SJCRH30 (cell line): Measurements from ENCODE around the gene RABL6. TPM values are rescaled to one million over a fixed set of nuclear protein-coding genes. Genes with fewer than 3 reads are reported as not detected.

Experiments used
- DNase-seq, 2 experiments: peaks; one replicate each; pipeline ENCODE4 v3.0.0-alpha.2; 2015 to 2020
- H3K27ac ChIP-seq: fragments of 250-450 bp; sonication (Bioruptor Pico); 2 replicates; pipeline ENCODE4 v1.5.1; 2020; ENCODE audit warnings: mild to moderate bottlenecking, moderate library complexity
- H3K27me3 ChIP-seq: fragments of 250-450 bp; sonication (Bioruptor Pico); 2 replicates; pipeline ENCODE4 v1.5.1; 2020; ENCODE audit warnings: mild to moderate bottlenecking, moderate library complexity
- H3K36me3 ChIP-seq: fragments of 250-450 bp; sonication (Bioruptor Pico); 2 replicates; pipeline ENCODE4 v1.5.1; 2020; ENCODE audit warnings: mild to moderate bottlenecking, moderate library complexity
- H3K4me1 ChIP-seq: fragments of 250-450 bp; sonication (Bioruptor Pico); 2 replicates; pipeline ENCODE4 v1.5.1; 2020; ENCODE audit warnings: mild to moderate bottlenecking, moderate library complexity
- H3K4me3 ChIP-seq: fragments of 250-450 bp; sonication (Bioruptor Pico); 2 replicates; pipeline ENCODE4 v1.5.1; 2020; ENCODE audit warnings: mild to moderate bottlenecking, moderate library complexity
- H3K9me3 ChIP-seq: fragments of 250-450 bp; sonication (Bioruptor Pico); replicated peaks from 2 replicates; pipeline ENCODE4 v1.5.1; 2020; ENCODE audit warnings: mild to moderate bottlenecking, moderate library complexity
- total RNA-seq: library from RNA; depleted of rRNA; stranded (reverse); fragments of >200 nt; shearing (Covaris generic); gene quantifications from 2 replicates; pipeline ENCODE4 v1.2.3, GENCODE V29; 2014

The RABL6 gene
- total RNA-seq, 1 experiment from 2014 or later: 102 TPM

DNA sequence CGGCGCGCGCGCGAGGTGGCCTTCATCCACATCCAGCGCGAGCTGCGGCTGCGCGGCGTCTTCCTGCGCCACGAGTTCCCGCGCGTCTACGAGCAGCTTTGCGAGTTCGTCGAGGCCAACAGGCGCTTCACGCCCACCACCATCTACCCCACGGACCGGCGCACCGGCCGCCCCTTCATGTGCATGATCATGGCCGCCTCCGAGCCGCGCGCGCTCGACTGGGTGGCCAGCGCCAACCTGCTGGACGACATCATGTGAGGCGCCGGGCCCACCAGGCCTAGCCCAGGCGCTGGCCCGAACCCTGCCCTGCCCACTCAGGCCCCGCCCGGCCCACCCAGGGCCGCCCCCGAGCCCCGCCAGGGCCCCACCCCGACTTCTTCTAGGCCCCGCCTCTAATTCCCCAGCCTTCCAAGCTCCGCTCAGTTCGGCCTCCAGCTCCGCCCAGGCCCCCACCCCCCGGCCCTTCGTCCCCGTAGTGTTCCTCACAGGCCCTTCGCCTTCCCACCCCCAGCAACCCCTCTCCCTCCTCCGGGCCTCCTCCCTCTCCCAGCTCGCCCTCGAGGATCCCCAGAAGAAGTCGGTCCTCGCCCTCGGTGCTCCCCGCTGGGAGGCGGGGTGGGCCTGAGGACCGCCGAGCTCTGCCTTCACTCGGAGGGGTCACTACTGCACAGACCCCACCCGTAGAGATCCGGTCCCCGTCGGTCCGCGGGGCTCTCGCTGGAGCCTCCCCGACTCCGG is 39.5 kb downstream of the RABL6 start:
- no peaks in the 10 kb centered on the region for H3K27me3 ChIP-seq
- DNase-seq: no peak
- peak overlapping the region; percentile 69 for H3K4me3 ChIP-seq
- H3K9me3 ChIP-seq: no peaks in the 10 kb centered on the region
- no peaks in the 10 kb centered on the region for H3K36me3 ChIP-seq
- H3K4me1 ChIP-seq: peaks cover 6% of the 10 kb centered on the region
- H3K27ac ChIP-seq: no peak overlapping the region

DNA sequence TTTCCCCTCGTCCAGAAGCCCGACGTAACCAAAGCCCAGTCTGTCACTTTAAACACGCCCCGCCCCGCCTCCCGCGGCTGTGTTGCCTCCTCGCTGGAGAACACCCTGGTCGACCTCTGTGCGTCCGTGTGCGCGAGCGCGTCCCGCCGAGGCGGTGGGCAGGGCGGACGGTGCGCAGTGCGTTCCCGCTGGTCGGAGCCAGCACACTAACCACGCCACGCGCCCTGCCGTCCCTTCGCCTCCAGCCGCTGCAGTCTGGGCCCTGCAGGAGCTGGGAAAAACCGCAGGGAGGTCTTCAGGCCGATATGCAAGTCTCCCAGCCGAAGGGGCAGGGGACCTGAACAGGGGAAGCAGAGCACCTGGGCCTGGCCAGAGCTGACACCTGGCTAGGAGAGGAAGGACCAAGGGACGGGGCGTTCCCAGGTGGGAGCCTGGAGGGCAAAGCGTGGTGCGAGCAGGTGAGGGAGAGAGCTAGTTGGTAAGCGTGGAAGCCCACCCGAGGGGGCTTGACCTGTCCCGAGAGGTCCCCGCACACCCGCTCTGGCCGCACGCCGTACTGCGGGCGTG is 40.2 kb downstream of the RABL6 start:
- DNase-seq: peak; percentile 86
- no peaks in the 10 kb centered on the region for H3K27me3 ChIP-seq
- no peaks in the 10 kb centered on the region for H3K9me3 ChIP-seq
- no peak overlapping the region for H3K27ac ChIP-seq
- H3K36me3 ChIP-seq: no peaks in the 10 kb centered on the region
- peak overlapping the region; percentile 69 for H3K4me3 ChIP-seq
- H3K4me1 ChIP-seq: peaks cover 4% of the 10 kb centered on the region; the same call in 1 of the 2 replicates

DNA sequence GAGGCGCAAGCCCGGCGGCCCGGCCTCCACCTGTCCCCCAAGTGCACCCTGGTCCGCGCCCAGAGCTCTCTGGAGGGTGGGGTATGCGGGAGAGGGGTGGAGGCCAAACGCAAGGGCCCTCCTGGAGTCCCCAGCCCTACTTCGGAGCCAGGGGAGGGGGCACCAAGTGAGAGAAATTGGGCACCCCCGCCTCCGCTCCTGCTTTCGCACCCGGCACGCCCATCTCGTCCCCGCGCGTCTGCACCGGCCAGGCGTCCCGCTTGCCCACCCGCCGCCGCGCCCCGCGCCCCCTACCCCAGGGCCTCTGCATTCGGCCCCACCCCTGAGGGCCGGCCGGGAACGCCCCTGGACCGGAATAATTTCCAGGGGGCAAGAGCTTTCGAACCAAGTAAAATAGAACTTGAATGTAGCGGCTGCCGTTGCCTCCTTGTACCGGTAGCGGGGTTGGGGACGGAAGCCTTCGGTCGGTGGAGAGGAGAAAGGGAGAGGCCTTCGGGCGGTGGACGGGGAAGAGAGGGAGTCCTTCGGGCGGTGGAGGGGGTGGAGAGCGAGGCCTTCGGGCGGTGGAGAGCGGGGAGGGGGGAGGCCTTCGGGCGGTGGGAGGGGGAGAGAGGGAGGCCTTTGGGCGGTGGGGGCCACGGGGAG is 40.8 kb downstream of the RABL6 start:
- DNase-seq: no peak
- Histone ChIP-seq H3K9me3 (no peaks in the 10 kb centered on the region), H3K27ac (peak overlapping the region; percentile 42), H3K4me3 (peak overlapping the region; percentile 69), H3K27me3 (no peaks in the 10 kb centered on the region), H3K36me3 (no peaks in the 10 kb centered on the region), H3K4me1 (no peaks in the 10 kb centered on the region; the same call in 1 of the 2 replicates)

- peak within 1 kb of the TSS; percentile 69 for H3K4me3 ChIP-seq
- H3K27ac ChIP-seq: peak within 1 kb of the TSS; percentile 42
- peak; percentile 99 to 100 for DNase-seq
- no peaks in the 10 kb centered on the region for H3K27me3 ChIP-seq
- H3K4me1 ChIP-seq: no peaks in the 10 kb centered on the region; the same call in 1 of the 2 replicates
- H3K9me3 ChIP-seq: no peaks in the 10 kb centered on the region
- H3K36me3 ChIP-seq: no peaks in the 10 kb centered on the region
Measured at GRCh38 chr9:136849038-136849959, 41.6 kb downstream of the RABL6 start, which contains the start of gene PHPT1. Gene PHPT1 (plus strand): TSS chr9:136849409. CDS start chr9:136849431, 22 bp downstream.

DNA sequence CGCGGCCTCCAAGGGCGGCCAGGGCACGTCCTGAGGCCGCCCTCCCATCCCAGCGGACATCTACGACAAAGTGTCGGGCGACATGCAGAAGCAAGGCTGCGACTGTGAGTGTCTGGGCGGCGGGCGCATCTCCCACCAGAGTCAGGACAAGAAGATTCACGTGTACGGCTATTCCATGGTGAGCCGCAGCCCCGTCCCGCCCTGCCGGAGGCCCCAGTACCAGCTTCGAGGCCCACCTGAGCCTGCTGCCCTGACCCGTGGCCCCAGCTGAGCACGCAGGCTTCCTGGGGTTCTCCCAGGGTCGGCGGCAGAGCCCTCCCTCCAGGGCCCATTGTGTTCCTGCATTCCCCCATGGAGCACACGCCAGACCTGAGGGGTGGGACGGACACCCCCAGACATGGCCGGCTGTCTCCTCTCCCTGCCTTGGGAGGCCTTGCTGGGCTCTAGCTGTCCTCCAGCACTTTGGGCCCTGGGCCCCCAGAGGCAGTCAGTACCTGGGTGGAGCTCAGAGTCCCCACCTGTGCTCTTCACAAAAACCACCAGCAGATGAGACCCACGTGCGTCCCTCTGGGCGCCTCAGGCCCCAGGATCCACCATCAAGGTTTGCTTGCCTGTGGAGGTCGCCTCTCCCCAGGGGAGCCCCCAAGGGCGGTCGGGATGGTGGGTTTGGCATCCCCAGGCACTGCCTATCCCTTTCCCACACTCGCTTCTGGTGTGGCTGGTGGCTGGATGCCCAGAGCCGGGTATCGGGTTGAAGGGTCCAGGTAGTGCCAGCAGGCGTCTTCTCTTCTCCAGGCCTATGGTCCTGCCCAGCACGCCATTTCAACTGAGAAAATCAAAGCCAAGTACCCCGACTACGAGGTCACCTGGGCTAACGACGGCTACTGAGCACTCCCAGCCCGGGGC is 42.5 kb downstream of the RABL6 start:
- no peaks in the 10 kb centered on the region for H3K9me3 ChIP-seq
- H3K27me3 ChIP-seq: no peaks in the 10 kb centered on the region
- H3K36me3 ChIP-seq: no peaks in the 10 kb centered on the region
- H3K27ac ChIP-seq: no peak overlapping the region
- peak overlapping the region; percentile 69 for H3K4me3 ChIP-seq
- DNase-seq: no peak
- no peaks in the 10 kb centered on the region; the same call in 1 of the 2 replicates for H3K4me1 ChIP-seq

- H3K4me3 ChIP-seq: no peak overlapping the region
- no peaks in the 10 kb centered on the region for H3K36me3 ChIP-seq
- DNase-seq: no peak
- H3K4me1 ChIP-seq: no peaks in the 10 kb centered on the region; the same call in 1 of the 2 replicates
- no peaks in the 10 kb centered on the region for H3K9me3 ChIP-seq
- no peaks in the 10 kb centered on the region for H3K27me3 ChIP-seq
- no peak overlapping the region for H3K27ac ChIP-seq
Measured at GRCh38 chr9:136850866-136851775, 43.4 kb downstream of the RABL6 start.

- Histone ChIP-seq H3K4me1 (no peaks in the 10 kb centered on the region; the same call in 1 of the 2 replicates), H3K4me3 (no peak within 1 kb of the TSS), H3K9me3 (no peaks in the 10 kb centered on the region), H3K36me3 (no peaks in the 10 kb centered on the region), H3K27me3 (no peaks in the 10 kb centered on the region), H3K27ac (no peak within 1 kb of the TSS)
- DNase-seq: no peak
Measured at GRCh38 chr9:136851941-136852663, 44.4 kb downstream of the RABL6 start, which contains the start of gene MAMDC4. Gene MAMDC4 (plus strand): TSS chr9:136852346. CDS start chr9:136852417, 71 bp downstream.

DNA sequence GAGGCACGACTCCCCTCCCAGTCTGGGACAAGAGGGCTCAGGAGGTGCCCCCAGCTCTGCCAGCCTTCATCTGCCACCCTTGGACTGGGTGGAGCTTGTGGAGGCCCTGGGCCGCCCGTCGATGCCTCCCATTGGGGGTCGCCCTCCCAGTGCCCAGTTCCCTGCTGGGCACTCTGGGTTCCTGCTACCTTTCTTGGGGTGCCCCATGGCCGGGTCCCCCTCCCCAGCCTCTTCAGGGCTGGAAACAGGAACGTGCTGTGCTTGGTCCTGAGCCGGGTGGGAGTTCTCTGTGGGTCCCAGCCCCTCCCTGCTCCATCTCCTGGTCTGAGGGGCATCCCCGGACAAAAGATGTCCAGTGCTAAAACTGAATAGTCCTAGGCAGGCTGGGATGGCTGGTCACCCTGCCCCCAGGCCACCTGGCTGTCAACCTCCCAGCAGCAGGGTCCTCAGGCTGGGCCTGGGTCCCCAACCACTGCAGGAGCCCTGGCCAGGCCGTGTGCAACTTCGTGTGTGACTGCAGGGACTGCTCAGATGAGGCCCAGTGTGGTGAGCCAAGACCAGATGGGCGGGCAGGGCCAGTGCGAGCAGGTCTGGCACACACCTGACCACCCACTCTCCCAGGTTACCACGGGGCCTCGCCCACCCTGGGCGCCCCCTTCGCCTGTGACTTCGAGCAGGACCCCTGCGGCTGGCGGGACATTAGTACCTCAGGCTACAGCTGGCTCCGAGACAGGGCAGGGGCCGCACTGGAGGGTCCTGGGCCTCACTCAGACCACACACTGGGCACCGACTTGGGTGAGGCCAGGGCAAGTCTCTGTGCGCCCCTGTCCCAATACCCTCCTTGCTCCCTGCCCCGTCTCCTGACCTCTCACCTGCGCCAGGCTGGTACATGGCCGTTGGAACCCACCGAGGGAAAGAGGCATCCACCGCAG is 45.2 kb downstream of the RABL6 start:
- no peaks in the 10 kb centered on the region; the same call in 1 of the 2 replicates for H3K4me1 ChIP-seq
- H3K27me3 ChIP-seq: no peaks in the 10 kb centered on the region
- no peak for DNase-seq
- no peak overlapping the region for H3K4me3 ChIP-seq
- no peaks in the 10 kb centered on the region for H3K36me3 ChIP-seq
- no peaks in the 10 kb centered on the region for H3K9me3 ChIP-seq
- no peak overlapping the region for H3K27ac ChIP-seq

- H3K4me1 ChIP-seq: no peaks in the 10 kb centered on the region; the same call in 1 of the 2 replicates
- H3K9me3 ChIP-seq: no peaks in the 10 kb centered on the region
- H3K27me3 ChIP-seq: no peaks in the 10 kb centered on the region
- H3K27ac ChIP-seq: no peak overlapping the region
- no peak for DNase-seq
- no peaks in the 10 kb centered on the region for H3K36me3 ChIP-seq
- H3K4me3 ChIP-seq: no peak overlapping the region
Measured at GRCh38 chr9:136853596-136854112, 45.9 kb downstream of the RABL6 start.

DNA sequence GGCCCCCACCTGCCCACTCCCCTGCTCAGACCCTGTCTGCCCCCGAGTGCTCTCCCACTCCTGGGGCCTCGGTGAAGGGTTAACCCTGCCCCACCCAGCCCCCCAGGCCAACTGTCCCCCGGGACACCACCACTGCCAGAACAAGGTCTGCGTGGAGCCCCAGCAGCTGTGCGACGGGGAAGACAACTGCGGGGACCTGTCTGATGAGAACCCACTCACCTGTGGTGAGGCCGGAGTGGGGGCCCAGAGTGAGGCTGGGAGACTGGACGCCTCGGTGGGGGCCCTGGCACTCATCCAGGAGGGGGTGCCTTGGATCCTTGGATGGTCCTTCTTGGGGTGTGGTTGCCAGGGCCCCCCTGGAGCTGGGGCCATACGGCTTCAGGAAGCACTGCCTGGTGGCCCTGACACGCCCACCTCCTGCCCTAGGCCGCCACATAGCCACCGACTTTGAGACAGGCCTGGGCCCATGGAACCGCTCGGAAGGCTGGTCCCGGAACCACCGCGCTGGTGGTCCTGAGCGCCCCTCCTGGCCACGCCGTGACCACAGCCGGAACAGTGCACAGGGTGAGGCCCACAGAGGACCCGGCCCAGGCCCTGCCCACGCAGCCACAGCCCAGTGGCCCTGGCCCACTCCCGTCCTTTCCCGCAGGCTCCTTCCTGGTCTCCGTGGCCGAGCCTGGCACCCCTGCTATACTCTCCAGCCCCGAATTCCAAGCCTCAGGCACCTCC is 46.5 kb downstream of the RABL6 start:
- Histone ChIP-seq H3K4me3 (no peak overlapping the region), H3K4me1 (no peaks in the 10 kb centered on the region; the same call in 1 of the 2 replicates)

More for the DNA sequence above, 46.5 kb downstream of the RABL6 start:
- Histone ChIP-seq H3K27ac (no peak overlapping the region), H3K27me3 (no peaks in the 10 kb centered on the region), H3K36me3 (no peaks in the 10 kb centered on the region), H3K9me3 (no peaks in the 10 kb centered on the region)
- no peak for DNase-seq
